ELR (cell line): ENCODE measurements around the gene TIMP1.

Experiments used
- DNase-seq: peaks from one replicate; pipeline ENCODE4 v3.0.0-alpha.2; 2015; ENCODE audit warnings: low read depth

TIMP1 gene

GRCh38 chrX:47634871-47635575, 52.8 kb downstream of the TIMP1 start:
- no peak for DNase-seq
